Stimulated activated CD4-positive, alpha-beta T cell treated with anti-CD3 and anti-CD28 coated beads, Interleukin-2, amount 100 ng/mL, for 48 hours (primary cell): ENCODE results near the gene TARS1.
"Not testable (repeated sequence)": the region's sequence is repeated elsewhere in the genome, so short reads cannot be mapped to it uniquely, and the experiment has no call there.

Source experiments
- DNase-seq, 2 donors: peaks; one replicate each; pipeline ENCODE4 v3.0.0-alpha.2; 2020

TARS1 gene

GRCh38 chr5:33489481-33490067 is 48.8 kb downstream of the TARS1 start:
- DNase-seq: no peak

- DNase-seq: no peak
These were observed 49.4 kb downstream of the TARS1 start for GRCh38 chr5:33490071-33490665.

- no peak for DNase-seq
These were observed 51.2 kb downstream of the TARS1 start for GRCh38 chr5:33491941-33492340.

GRCh38 chr5:33494466-33494865 is 53.7 kb downstream of the TARS1 start:
- no peak for DNase-seq

GRCh38 chr5:33501260-33501659 is 60.5 kb downstream of the TARS1 start:
- DNase-seq: no peak

GRCh38 chr5:33501899-33502298 is 61.1 kb downstream of the TARS1 start:
- no peak for DNase-seq

GRCh38 chr5:33504570-33504969 is 63.8 kb downstream of the TARS1 start:
- no peak for DNase-seq

GRCh38 chr5:33507426-33507825 is 66.7 kb downstream of the TARS1 start:
- no peak for DNase-seq

- DNase-seq: no peak
These were observed 68.3 kb downstream of the TARS1 start for GRCh38 chr5:33509036-33509435.

GRCh38 chr5:33513462-33514185 is 72.9 kb downstream of the TARS1 start:
- no peak for DNase-seq

- DNase-seq: not testable (repeated sequence)
These were observed 74.6 kb downstream of the TARS1 start for GRCh38 chr5:33515366-33515765.

- DNase-seq: no peak
These were observed 75.7 kb downstream of the TARS1 start for GRCh38 chr5:33516421-33516820.
